Epithelial cell of esophagus (primary cell): ENCODE results near the gene PAX3.

Experiments
- DNase-seq: peaks from one replicate; pipeline ENCODE4 v3.0.0; 2010; ENCODE audit warnings: low read depth
- H3K4me3 ChIP-seq: 2 replicates; pipeline ENCODE4 v1.5.1; 2011; ENCODE audit warnings: mild to moderate bottlenecking, low read length, control low read depth
- TF ChIP-seq, protein P1 (sequence below): IDR thresholded peaks from 2 replicates; pipeline ENCODE4 v1.5.1; 2011; ENCODE audit warnings: low read depth, mild to moderate bottlenecking, low read length, control low read depth, inconsistent platforms; ENCODE audit not compliant: insufficient read depth; ENCODE audit errors: missing control alignments

Gene PAX3

DNA sequence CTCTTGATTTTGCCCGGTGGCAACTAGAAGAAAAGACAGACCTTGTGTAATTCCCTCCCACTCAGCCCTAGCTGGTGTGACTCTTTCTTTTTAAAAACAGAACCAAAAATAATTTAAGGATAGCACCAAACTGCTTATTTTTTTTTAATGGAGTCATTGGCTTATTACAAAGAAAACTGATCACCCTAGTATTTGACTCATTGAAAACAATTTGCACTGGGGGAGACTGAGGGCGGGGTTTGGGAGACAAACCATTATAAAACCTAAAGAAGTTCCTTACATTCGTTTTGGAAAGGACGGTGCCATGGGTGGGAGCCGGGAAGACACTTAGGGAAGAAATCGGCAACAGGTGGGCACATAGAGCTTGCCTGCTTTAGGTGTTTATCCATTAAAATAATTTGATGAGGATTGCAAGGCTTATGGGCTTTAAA is 2.5 kb downstream of the PAX3 start:
- TF ChIP-seq, protein P1, sequence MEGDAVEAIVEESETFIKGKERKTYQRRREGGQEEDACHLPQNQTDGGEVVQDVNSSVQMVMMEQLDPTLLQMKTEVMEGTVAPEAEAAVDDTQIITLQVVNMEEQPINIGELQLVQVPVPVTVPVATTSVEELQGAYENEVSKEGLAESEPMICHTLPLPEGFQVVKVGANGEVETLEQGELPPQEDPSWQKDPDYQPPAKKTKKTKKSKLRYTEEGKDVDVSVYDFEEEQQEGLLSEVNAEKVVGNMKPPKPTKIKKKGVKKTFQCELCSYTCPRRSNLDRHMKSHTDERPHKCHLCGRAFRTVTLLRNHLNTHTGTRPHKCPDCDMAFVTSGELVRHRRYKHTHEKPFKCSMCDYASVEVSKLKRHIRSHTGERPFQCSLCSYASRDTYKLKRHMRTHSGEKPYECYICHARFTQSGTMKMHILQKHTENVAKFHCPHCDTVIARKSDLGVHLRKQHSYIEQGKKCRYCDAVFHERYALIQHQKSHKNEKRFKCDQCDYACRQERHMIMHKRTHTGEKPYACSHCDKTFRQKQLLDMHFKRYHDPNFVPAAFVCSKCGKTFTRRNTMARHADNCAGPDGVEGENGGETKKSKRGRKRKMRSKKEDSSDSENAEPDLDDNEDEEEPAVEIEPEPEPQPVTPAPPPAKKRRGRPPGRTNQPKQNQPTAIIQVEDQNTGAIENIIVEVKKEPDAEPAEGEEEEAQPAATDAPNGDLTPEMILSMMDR, result no peak
- H3K4me3 ChIP-seq, result no peak overlapping the region
- DNase-seq, result no peak

DNA sequence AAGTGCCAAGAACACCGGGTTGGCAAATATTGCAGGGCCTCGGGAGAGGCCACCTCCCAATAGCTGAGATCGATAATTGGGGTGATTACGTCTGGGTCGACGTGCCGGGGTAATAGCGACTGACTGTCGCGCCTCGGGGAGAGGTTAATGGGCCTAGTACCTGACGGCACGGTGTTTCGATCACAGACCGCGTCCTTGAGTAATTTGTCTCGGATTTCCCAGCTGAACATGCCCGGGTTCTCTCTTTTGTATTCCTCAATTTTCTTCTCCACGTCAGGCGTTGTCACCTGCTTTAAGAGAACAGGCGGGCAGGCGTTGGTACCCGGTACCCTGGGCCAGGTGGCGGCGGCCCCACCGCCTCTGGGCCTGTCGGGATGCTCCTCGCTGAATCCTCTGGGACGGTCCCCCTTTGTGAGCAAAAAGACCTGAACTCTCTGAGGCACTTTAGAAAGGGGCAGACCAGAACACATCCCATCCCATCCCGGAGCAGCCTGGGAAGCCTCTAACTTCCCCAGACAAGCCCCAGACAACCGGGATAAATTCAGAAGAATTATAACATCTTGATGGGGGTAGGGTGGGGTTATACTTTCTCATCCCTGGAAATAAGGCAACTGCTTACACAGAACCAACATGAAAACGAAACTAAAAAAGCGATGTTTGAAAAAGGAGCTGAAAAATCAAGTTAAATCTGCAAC is 3.3 kb downstream of the PAX3 start:
- TF ChIP-seq, protein P1, result no peak
- DNase-seq, result no peak

DNA sequence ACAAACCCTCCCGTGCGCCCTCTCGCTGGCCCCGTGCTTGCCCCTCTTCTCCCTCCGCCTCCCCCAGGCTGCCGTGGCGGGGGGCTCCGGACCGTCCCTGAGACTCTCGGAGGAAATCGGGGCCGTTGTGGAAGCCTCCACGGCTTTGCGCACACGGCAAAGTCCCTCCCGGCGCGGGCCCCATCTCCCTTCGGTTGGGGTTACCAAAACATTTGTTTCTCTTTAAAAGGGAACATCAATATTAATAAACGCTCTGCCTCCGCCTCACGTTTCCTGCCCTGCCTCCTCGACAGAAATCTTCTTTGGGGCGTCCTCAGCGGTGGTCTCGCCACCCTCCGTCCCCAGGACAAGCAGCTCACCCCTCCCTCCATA is 3.8 kb downstream of the PAX3 start:
- no peak overlapping the region for H3K4me3 ChIP-seq
- DNase-seq, result no peak

More for the DNA sequence above, 3.3 kb downstream of the PAX3 start:
- H3K4me3 ChIP-seq, result no peak overlapping the region

DNA sequence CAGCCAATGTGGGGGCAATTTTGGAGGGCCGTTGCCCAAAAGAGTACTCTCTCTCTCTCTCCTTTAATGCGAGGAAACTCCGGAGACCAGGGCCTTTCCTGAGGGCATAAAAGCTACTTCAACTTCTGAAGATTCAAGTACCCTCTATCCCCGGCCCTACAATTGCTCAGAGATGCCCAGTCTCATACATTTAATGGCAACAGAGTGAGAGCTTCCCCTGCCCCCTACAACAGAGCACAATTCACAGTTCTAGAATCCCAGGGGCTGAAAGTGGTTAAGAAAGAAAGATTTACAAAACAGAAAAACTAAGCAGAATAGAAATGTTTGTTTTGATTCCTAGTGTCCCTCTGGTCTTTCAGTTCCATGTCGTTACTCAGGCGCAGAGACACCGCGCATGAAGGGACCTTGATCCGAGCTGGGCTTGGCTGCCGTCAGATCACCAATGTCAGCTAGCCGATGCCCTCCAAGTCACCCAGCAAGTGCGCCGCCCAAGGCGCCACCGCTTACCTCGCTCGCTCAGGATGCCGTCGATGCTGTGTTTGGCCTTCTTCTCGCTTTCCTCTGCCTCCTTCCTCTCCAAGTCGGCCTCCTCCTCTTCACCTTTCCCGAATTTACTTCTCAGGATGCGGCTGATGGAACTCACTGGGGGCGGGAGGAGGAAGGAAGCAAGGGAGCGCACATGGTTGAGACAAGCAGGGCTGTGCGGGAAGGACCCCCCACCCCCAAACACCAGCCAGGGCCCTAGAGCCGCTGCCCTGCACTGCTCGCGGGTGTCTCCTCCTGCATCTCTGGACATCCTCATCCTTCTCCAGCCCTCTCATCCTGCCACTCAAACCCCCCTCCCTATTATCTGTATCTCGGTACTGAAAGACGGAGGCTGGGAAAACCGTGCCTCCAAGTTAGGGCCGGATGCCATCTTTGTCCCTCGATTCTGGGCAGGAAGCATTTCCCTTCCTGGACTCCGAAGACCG is 4.9 kb downstream of the PAX3 start:
- DNase-seq, result no peak
- no peak overlapping the region for H3K4me3 ChIP-seq
- TF ChIP-seq, protein P1, result no peak

More for the DNA sequence above, 3.8 kb downstream of the PAX3 start:
- TF ChIP-seq, protein P1, result no peak

DNA sequence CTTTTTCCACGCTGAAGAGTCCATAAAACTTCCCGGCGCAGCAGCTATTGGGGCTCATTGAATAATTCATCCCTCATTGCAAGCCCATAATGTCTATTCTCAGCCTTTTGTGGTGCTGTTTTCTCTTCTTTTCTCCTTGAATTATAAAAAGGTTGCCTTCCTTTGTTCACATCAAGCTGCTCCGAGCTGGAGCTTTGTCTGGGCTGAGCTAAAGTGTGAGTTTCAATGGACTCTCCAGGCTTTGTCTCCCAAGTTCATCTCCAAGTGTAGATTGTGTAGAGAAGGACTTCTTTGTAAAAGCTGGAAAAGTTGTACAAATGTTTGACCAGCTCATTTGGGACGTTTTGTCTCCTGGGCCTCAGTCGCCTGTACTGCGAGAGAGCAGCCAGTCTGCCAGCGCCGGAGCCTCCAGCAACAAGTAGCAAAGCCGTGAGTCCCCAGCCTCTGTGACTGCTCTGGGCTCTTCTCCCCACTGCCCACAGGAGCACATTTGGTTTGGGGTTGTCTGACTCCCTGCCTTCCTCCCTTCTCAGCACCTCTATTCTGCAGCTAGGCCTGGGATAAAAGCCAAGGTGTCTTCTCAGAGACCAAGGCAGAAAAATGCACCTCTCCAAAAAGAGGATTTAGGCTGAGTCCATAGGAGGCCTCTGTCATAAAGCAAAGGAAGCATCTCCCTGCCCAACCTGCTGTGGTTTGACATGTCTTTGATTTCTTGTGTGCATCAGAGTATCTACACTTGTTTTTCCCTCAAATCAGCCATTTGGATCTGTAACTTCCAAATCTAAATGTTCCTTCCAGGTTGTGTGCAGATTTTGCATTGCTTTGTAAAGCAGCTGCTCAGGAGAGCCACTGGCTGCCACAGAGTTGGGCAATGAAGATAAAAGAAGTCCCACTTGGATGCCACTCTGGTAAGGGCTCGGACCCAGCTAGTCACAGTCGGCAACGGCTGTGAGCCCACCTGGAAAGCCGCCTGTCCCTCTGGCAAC is 6.4 kb downstream of the PAX3 start:
- no peak for DNase-seq
- H3K4me3 ChIP-seq, result no peak overlapping the region
- TF ChIP-seq, protein P1, result no peak

DNA sequence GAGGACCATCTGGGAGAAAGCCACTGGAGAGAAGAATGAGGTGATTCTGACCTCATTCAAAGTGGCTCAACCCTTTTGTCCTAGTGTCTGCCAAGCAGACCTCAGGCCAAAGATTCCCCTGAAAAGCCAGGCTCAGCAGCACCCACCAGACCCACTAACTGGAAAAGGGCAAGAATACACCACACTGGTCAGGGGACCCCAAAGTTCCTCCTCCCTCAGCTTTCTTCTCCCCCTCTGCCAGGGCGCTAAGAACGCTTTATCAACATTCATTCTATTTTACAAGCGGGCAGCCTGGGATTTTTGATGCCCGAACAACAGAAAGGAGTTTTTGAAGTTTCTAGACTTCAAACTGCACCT is 7.3 kb downstream of the PAX3 start:
- no peak for DNase-seq
- TF ChIP-seq, protein P1, result no peak
- H3K4me3 ChIP-seq, result no peak overlapping the region
